HG03460 (cell line): Measurements from ENCODE around the gene LAMTOR4.
A peak's percentile ranks its signal among the peaks of the same experiment; 100 is the strongest.
"Not testable (repeated sequence)": the region's sequence is repeated elsewhere in the genome, so short reads cannot be mapped to it uniquely, and the experiment has no call there.

Experiments
- ATAC-seq: cut with Tn5 transposase; IDR thresholded peaks from one replicate; pipeline ENCODE4 v1.9.1; 2021; ENCODE audit not compliant: unreplicated experiment

Gene LAMTOR4

GRCh38 chr7:100122067-100122466, 26.7 kb upstream of the LAMTOR4 start:
- ATAC-seq: no peak

- no peak for ATAC-seq
These were observed 26.1 kb upstream of the LAMTOR4 start for GRCh38 chr7:100122568-100122967.

- no peak for ATAC-seq
These were observed 24.2 kb upstream of the LAMTOR4 start for GRCh38 chr7:100124301-100125230.

- ATAC-seq: no peak
These were observed 22.3 kb upstream of the LAMTOR4 start for GRCh38 chr7:100126239-100126930.

- ATAC-seq: peak; percentile 61
These were observed 21.5 kb upstream of the LAMTOR4 start, which contains the start of gene MBLAC1 for GRCh38 chr7:100126931-100127865. TSS of gene MBLAC1 (plus strand) at chr7:100126967. CDS start at chr7:100127396, 429 bp downstream.

- ATAC-seq: no peak
These were observed 20.7 kb upstream of the LAMTOR4 start for GRCh38 chr7:100127866-100128636.

GRCh38 chr7:100128637-100128963, 20.1 kb upstream of the LAMTOR4 start:
- ATAC-seq: no peak

GRCh38 chr7:100130220-100130607, 18.5 kb upstream of the LAMTOR4 start:
- not testable (repeated sequence) for ATAC-seq

GRCh38 chr7:100130608-100131453, 17.9 kb upstream of the LAMTOR4 start:
- ATAC-seq: no peak

GRCh38 chr7:100132126-100132525, 16.6 kb upstream of the LAMTOR4 start:
- no peak for ATAC-seq

GRCh38 chr7:100132697-100133151, 16.0 kb upstream of the LAMTOR4 start:
- ATAC-seq: peak; percentile 76

- no peak for ATAC-seq
These were observed 10.6 kb upstream of the LAMTOR4 start for GRCh38 chr7:100137851-100138760.

- no peak for ATAC-seq
These were observed 7.2 kb upstream of the LAMTOR4 start for GRCh38 chr7:100141555-100141949.

GRCh38 chr7:100142461-100142860, 6.3 kb upstream of the LAMTOR4 start:
- no peak for ATAC-seq

- not testable (repeated sequence) for ATAC-seq
These were observed 2.4 kb upstream of the LAMTOR4 start for GRCh38 chr7:100146350-100146749.

GRCh38 chr7:100147278-100147677, 1.4 kb upstream of the LAMTOR4 start:
- ATAC-seq: no peak

- no peak for ATAC-seq
These were observed 526 bp upstream of the LAMTOR4 start for GRCh38 chr7:100148225-100148558.

GRCh38 chr7:100152404-100152803, 3.7 kb downstream of the LAMTOR4 start:
- no peak for ATAC-seq
